Adrenal gland (tissue), 5 donors: ENCODE data around the gene CUL7.

Experiments used
- CTCF ChIP-seq, 6 experiments: fragments of 450-650 bp in 4 of 6; fragments of 200-600 bp in 2 of 6; sonication (generic) in 1 of 6; IDR thresholded peaks; 1 replicate in 5 of 6; 2 replicates in 1 of 6; pipeline versions ENCODE4 v1.5.1 to v1.8.0; 2016 to 2021; ENCODE audit warnings: antibody characterized with exemption in 6 of 6, mild to moderate bottlenecking in 2 of 6, moderate library complexity in 1 of 6
- POLR2A ChIP-seq, 2 donors: fragments of 450-650 bp; IDR thresholded peaks; one replicate each; pipeline ENCODE4 v1.6.1; 2017; ENCODE audit warnings: antibody characterized with exemption in 2 of 2, mild to moderate bottlenecking in 2 of 2, moderate library complexity in 1 of 2
- donor health status: DM: no; HTN: no; CAD: no.

DNA sequence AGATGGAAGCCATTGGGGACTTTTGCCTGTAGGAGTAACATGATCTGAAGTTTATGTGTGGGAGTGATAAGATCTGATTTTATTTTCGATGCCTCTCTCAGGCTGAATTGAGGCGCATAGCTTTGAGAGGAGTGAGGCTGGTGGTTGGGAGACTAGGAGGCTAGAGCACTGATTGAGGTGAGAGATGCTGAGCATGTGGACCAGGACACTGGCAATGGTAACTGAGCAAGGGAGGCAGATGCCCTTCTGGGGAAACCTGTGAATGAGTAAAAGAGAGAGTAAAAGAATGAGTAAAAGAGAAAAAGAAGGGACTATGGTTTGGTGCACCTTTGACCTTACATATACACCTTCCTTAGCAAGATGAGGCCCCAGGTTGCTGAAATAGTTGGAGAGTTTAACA lies 29.2 kb downstream of the CUL7 start:
- TF ChIP-seq CTCF (IDR thresholded peaks at IDR 0.05) = no peak
- TF ChIP-seq POLR2A (IDR thresholded peaks at IDR 0.05) = no peak
